Medulla oblongata (tissue), 1 donor: Measurements from ENCODE around the gene NFIL3.
A peak's percentile ranks its signal among the peaks of the same experiment; 100 is the strongest.

Experiments used
- DNase-seq: peaks from one replicate; pipeline ENCODE4 v3.0.0-alpha.2; 2015; ENCODE audit errors: extremely low spot score

NFIL3 gene

GRCh38 chr9:91359734-91360470 lies 63.7 kb downstream of the NFIL3 start:
- DNase-seq: peak; percentile 6

GRCh38 chr9:91359083-91359482 lies 64.5 kb downstream of the NFIL3 start:
- no peak for DNase-seq
